ENCODE measurements around the gene CCDC182. TPM values are rescaled to one million over a fixed set of nuclear protein-coding genes. Genes with fewer than 3 reads are reported as not detected.

Gene CCDC182
- total and polyA plus RNA-seq, 9 of the 15 experiments (the other 6 are each of a cell fraction or from before 2014, with no cell fraction given): not detected

- TF ChIP-seq MNT (conservative IDR thresholded peaks at IDR 0.05): no peak
- no peak for TF ChIP-seq SIX5 (IDR thresholded peaks at IDR 0.05; ENCODE audit: borderline replicate concordance in 1 of 2, insufficient read depth in 1 of 2, low read depth in 1 of 2, low read length in 2 of 2)
- TF ChIP-seq POLR2G (IDR thresholded peaks at IDR 0.05; ENCODE audit: low read depth, low read length): no peak
- no peak for TF ChIP-seq ZNF324 (CRISPR knock-in tag; IDR thresholded peaks at IDR 0.05)
- TF ChIP-seq HDAC3 (IDR thresholded peaks at IDR 0.05; ENCODE audit: borderline replicate concordance, partially characterized antibody): no peak
- no peak for TF ChIP-seq BRF2 (IDR thresholded peaks at IDR 0.05; ENCODE audit: borderline replicate concordance, insufficient read depth, insufficient read length)
- TF ChIP-seq SLC30A9 (CRISPR knock-in tag; IDR thresholded peaks at IDR 0.05): no peak
- no peak for TF ChIP-seq HNRNPH1 (optimal IDR thresholded peaks at IDR 0.05; ENCODE audit: low read depth, low read length)
- TF ChIP-seq NFATC3 (IDR thresholded peaks at IDR 0.05): no peak
- peak; percentile 82 for TF ChIP-seq REST (IDR thresholded peaks at IDR 0.05; ENCODE audit: borderline replicate concordance)
- no peak for TF ChIP-seq REST (CRISPR knock-in tag; IDR thresholded peaks at IDR 0.05; ENCODE audit: low read depth)
- TF ChIP-seq MIER1 (IDR thresholded peaks at IDR 0.05; ENCODE audit: low read depth): 0 out of 2 replicates have a peak, but pooled peaks have one; percentile 68
- no peak for TF ChIP-seq RBM17 (IDR thresholded peaks at IDR 0.05; ENCODE audit: borderline replicate concordance, low read depth, low read length)
- 0 out of 6 replicates have a peak, but pooled peaks of 1 of the 3 experiments have one; percentile 4 for TF ChIP-seq CTCF (IDR thresholded peaks at IDR 0.05 in 2 of 3, conservative IDR thresholded peaks at IDR 0.05 in 1 of 3; ENCODE audit: insufficient read depth in 2 of 3, low read depth in 1 of 3, low read length in 3 of 3)
Observed at GRCh38 chr17:57755480-57756070, 10.5 kb upstream of the CCDC182 start (continued).
